Type B pancreatic cell (in vitro differentiated cells): Measurements from ENCODE around the gene ZNF697. TPM values are rescaled to one million over a fixed set of nuclear protein-coding genes. Genes with fewer than 3 reads are reported as not detected.
"Not testable (repeated sequence)": the region's sequence is repeated elsewhere in the genome, so short reads cannot be mapped to it uniquely, and the experiment has no call there.

Source experiments
- DNase-seq: peaks from one replicate; pipeline ENCODE4 v3.0.0; 2021; ENCODE audit warnings: mixed read lengths; ENCODE audit not compliant: unreplicated experiment; ENCODE audit errors: extremely low spot score
- H3K27ac Mint-ChIP-seq: 2 replicates; pipeline ENCODE4 v1.8.0; 2021; ENCODE audit warnings: mild to moderate bottlenecking, mixed read lengths
- H3K27me3 Mint-ChIP-seq: 2 replicates; pipeline ENCODE4 v1.8.0; 2021; ENCODE audit warnings: mixed read lengths
- H3K36me3 Mint-ChIP-seq: 2 replicates; pipeline ENCODE4 v1.8.0; 2021; ENCODE audit warnings: mixed read lengths
- H3K4me1 Mint-ChIP-seq: one replicate; pipeline ENCODE4 v1.8.0; 2021; ENCODE audit warnings: mixed read lengths; ENCODE audit not compliant: unreplicated experiment
- H3K4me3 Mint-ChIP-seq: 2 replicates; pipeline ENCODE4 v1.8.0; 2021; ENCODE audit warnings: mild to moderate bottlenecking, mixed read lengths
- H3K9me3 Mint-ChIP-seq: 2 replicates; pipeline ENCODE4 v1.8.0; 2021; ENCODE audit warnings: mixed read lengths
- total RNA-seq: library from RNA; stranded (reverse); gene quantifications from 2 replicates; pipeline ENCODE4 v1.2.1, GENCODE V29; 2021; ENCODE audit warnings: low replicate concordance
- TF ChIP-seq, protein P1 (sequence below): fragments of 200-600 bp; sonication (generic); conservative IDR thresholded peaks from 2 replicates; pipeline ENCODE4 v1.5.0; 2021; ENCODE audit warnings: antibody characterized with exemption, mild to moderate bottlenecking

Gene ZNF697
- total RNA-seq, 1 donor from 2014 or later: 11.8 TPM

DNA sequence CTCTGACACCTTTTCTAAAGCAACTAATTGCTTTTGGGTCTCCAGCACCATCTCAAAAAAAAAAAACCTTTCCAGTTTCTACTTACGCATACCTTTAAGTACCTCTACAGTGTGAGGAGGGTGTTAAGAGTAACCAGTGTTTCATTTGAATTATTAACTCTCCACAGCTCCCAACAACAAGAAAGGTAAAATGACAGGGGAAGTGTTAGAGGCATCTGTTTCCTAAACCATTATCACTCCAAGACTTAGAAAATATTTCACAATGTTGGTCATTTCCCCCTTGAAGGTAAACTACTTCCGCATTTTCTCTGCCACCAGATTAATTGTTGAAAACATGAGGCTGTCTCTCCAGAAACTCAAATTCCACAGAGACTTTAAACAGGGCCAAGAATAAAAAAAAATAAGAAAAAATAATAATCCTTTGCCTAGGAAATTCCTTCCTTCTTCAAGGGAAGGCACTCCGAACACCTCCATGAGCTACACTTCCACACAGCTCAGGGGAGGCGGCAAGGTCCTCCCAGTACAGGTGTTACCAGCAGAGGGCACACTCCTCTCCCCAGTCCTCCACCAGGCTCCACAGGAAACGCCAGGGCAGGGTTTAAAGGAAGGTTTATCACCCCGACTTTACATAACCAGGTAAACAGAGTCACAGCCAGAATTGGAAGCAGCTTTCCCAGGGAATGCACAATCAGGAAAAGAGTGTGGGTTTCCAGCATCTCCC, 40.8 kb downstream of the ZNF697 start:
- H3K27me3 Mint-ChIP-seq: not testable (repeated sequence)
- H3K27ac Mint-ChIP-seq: peak overlapping the region; percentile 35
- TF ChIP-seq, protein P1, sequence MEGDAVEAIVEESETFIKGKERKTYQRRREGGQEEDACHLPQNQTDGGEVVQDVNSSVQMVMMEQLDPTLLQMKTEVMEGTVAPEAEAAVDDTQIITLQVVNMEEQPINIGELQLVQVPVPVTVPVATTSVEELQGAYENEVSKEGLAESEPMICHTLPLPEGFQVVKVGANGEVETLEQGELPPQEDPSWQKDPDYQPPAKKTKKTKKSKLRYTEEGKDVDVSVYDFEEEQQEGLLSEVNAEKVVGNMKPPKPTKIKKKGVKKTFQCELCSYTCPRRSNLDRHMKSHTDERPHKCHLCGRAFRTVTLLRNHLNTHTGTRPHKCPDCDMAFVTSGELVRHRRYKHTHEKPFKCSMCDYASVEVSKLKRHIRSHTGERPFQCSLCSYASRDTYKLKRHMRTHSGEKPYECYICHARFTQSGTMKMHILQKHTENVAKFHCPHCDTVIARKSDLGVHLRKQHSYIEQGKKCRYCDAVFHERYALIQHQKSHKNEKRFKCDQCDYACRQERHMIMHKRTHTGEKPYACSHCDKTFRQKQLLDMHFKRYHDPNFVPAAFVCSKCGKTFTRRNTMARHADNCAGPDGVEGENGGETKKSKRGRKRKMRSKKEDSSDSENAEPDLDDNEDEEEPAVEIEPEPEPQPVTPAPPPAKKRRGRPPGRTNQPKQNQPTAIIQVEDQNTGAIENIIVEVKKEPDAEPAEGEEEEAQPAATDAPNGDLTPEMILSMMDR: peak; percentile 36

DNA sequence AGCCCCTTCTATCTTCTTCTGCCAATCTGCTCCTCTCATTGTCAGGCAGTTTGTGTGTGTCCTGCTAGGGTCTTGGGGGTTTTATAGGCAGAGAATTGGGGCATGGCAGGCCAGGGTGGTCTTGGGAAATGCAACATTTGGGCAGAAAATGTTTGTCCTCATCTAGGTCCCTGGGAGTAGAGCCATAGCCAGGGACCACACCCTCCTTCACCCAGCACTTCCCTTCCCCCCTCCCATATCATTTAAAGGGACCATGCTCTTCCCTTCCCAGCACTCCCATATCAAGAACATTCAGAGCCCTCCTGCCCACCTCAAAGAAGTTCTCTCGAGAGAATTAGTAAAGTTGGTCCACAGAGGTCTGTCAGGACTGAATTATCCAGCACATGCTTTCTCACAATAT, 41.7 kb downstream of the ZNF697 start:
- Mint-ChIP-seq H3K27me3 (peaks cover under 1% of the 10 kb centered on the region), H3K36me3 (no peaks in the 10 kb centered on the region), H3K9me3 (no peaks in the 10 kb centered on the region), H3K4me1 (peaks cover 2% of the 10 kb centered on the region), H3K27ac (peak overlapping the region; percentile 35), H3K4me3 (no peak overlapping the region)
- no peak for DNase-seq
- TF ChIP-seq, protein P1: no peak

More for the DNA sequence above, 40.8 kb downstream of the ZNF697 start:
- DNase-seq, H3K9me3 Mint-ChIP-seq, H3K4me1 Mint-ChIP-seq, H3K36me3 Mint-ChIP-seq, H3K4me3 Mint-ChIP-seq: not testable (repeated sequence)

DNA sequence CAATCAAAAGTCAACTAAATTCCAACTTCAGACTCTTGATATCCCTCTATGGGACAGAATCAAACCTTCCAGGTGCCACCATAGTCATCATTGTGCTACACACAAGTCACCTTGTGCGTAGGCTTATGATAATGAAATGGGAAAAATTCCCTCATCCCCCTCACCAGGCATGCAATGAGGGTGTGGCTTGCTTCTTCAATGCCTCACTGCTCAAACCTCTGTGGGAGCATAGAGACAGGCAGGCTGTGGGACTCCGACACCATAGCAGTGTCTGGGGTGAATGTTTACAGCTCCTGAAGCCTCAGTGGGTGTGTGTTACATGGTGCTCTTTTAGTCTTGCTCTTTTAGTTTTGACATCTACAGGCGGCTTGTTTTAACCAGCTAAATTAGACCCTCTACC, 42.4 kb downstream of the ZNF697 start:
- TF ChIP-seq, protein P1: no peak
- H3K36me3 Mint-ChIP-seq: no peaks in the 10 kb centered on the region
- no peaks in the 10 kb centered on the region for H3K9me3 Mint-ChIP-seq
- DNase-seq: no peak
- no peaks in the 10 kb centered on the region for H3K27me3 Mint-ChIP-seq
- no peak overlapping the region for H3K4me3 Mint-ChIP-seq
- no peaks in the 10 kb centered on the region for H3K4me1 Mint-ChIP-seq
- no peak overlapping the region for H3K27ac Mint-ChIP-seq

DNA sequence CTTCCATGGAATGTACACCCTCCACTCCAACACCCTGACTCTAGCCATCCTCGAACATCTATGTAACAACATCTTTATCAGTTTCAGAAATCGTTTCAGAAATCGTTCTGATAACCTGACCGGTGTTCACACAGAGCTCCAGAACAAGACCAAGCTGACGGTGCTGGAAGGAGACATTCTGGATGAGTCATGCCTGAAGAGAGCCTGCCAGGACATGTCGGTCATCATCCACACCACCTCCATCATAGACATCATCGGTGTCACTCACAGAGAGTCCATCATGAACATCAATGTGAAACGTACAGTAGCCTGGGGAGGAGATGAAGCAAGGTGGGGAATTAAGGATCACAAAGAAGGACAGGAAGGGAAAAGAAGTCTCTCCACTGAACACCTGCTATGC, 43.0 kb downstream of the ZNF697 start:
- not testable (repeated sequence) for H3K4me1 Mint-ChIP-seq, DNase-seq, H3K4me3 Mint-ChIP-seq, H3K36me3 Mint-ChIP-seq, H3K9me3 Mint-ChIP-seq, H3K27ac Mint-ChIP-seq, H3K27me3 Mint-ChIP-seq

DNA sequence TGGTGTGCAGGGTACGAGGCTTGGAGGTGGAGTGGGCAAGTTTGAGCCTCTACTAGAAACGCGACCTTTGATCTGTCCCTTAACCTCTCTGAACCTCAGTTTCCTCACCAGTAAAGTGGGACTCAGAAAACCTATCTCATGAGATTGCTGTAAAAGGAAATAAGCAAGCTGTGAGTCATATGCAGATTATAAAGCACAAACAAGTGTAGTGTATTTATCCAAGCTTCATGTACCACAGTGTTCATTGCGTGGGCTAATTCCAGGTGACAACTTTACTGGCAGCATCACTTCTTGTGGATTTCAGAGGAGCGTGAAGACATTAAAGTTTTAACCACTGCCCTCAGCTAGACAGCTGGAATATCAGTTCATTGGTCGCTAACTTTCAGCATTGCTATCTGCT, 44.4 kb downstream of the ZNF697 start:
- no peak overlapping the region for H3K4me3 Mint-ChIP-seq
- no peaks in the 10 kb centered on the region for H3K27me3 Mint-ChIP-seq
- no peaks in the 10 kb centered on the region for H3K4me1 Mint-ChIP-seq
- DNase-seq: no peak
- H3K9me3 Mint-ChIP-seq: no peaks in the 10 kb centered on the region
- no peak overlapping the region for H3K27ac Mint-ChIP-seq
- no peaks in the 10 kb centered on the region for H3K36me3 Mint-ChIP-seq
- TF ChIP-seq, protein P1: no peak

DNA sequence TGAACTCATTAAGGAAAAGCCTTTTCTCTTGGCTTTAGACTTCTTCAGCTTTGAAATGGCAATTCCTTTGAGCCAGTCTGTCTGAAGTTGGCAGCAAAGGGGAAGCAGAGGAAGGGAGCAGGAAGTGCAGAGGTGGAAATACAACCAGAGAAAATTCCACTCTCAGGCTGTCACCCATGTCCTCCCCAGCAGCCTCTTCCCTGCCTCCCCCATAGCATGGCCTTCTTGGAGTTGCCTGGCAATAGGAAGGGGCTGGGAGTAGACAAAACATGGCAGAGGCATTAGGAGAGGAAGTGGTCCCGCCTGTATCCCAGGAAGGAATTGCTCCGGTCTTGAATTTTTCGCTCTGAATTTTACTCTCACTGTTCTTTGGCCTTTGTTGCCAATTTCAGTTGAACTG, 44.8 kb downstream of the ZNF697 start:
- H3K4me1 Mint-ChIP-seq, H3K27ac Mint-ChIP-seq, H3K9me3 Mint-ChIP-seq, H3K4me3 Mint-ChIP-seq, H3K36me3 Mint-ChIP-seq, DNase-seq, H3K27me3 Mint-ChIP-seq: not testable (repeated sequence)

DNA sequence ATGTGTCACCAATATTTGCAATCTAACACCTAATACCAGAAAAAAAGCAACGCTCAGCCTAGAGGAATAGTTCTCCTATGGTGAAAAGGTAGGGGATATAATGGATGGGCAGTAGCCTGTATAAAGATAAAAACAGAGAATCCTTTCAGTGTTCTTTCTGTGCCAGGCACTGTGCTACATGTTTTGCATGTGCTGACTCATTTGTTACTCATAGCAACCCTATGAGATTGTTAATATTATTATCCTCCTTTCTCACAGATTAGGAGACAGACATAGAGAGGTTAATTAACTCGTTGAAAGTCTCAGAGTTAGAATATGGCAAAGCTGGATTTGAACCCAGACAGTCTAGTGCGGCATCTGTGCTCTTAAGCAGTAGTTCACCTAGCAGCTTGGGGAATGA, 45.3 kb downstream of the ZNF697 start:
- H3K4me1 Mint-ChIP-seq, H3K9me3 Mint-ChIP-seq, H3K4me3 Mint-ChIP-seq, DNase-seq, H3K27ac Mint-ChIP-seq, H3K36me3 Mint-ChIP-seq, H3K27me3 Mint-ChIP-seq: not testable (repeated sequence)
